ENCODE measurements around the gene TUBB4B. TPM values are rescaled to one million over a fixed set of nuclear protein-coding genes. Genes with fewer than 3 reads are reported as not detected.

TUBB4B gene
- polyA plus RNA-seq, 2 donors, result 415 to 578 TPM

DNA sequence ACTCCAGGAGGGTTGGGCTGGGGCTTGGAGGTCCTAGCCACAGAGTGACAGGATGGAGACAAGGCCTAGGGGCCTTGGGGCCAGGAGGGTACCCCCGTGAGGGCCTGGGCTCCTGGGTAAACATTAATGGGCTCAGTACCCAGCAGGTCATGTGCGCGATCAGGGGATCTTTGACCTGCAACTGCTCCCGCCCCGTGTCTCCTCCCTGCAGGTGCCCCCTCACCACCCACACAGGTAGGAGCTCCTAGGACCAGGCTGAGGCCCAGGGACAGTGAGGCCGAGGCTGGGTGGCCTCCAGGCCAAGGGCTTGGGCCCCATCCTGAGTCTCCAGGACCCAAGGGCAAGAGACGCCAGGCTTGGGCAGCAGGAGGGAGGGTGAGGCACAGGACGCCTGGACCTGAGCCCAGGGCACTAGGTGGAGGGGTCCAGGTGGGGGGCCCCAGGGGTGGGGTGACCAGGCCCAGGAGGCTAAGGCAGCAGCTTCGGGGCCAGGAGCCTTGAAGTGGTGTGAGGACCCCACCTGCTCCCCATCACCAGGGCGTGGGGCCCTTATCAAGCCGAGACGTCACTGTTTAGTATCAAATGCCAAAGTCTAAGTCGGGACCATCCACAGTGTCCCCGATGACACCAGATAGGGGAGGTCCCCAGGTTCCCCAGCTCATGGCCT is 10.2 kb upstream of the TUBB4B start, which contains the start of gene SLC34A3:
Gene SLC34A3 (plus strand): TSS at position 197 of the 667 bp plus-strand sequence. CDS start 802 bp downstream, outside the sequence.
- no peak within 1 kb of the TSS for H3K4me3 ChIP-seq (ENCODE audit: low read depth in 1 of 2, low read length in 2 of 2)
- peaks cover 0 to 5% of the 10 kb centered on the region in 2 donors for H3K36me3 ChIP-seq (ENCODE audit: control insufficient read depth in 2 of 2, insufficient read depth in 2 of 2, low read length in 1 of 2)
- WGBS, 2 donors, result 62 to 64% methylated on average over 14 of the region's 14 CpGs
- peaks cover 3 to 13% of the 10 kb centered on the region in 2 donors for H3K4me1 ChIP-seq (ENCODE audit: control insufficient read depth in 2 of 2, insufficient read depth in 2 of 2, low read length in 1 of 2)
- H3K9me3 ChIP-seq (ENCODE audit: control insufficient read depth in 2 of 2, insufficient read depth in 1 of 2, low read depth in 1 of 2, low read length in 1 of 2), result no peaks in the 10 kb centered on the region
- H3K27me3 ChIP-seq (ENCODE audit: control insufficient read depth in 1 of 2, insufficient read depth in 2 of 2, low read length in 2 of 2), result no peaks in the 10 kb centered on the region
- H3K27ac ChIP-seq (ENCODE audit: low read depth in 2 of 2, low read length in 1 of 2), result no peak within 1 kb of the TSS

DNA sequence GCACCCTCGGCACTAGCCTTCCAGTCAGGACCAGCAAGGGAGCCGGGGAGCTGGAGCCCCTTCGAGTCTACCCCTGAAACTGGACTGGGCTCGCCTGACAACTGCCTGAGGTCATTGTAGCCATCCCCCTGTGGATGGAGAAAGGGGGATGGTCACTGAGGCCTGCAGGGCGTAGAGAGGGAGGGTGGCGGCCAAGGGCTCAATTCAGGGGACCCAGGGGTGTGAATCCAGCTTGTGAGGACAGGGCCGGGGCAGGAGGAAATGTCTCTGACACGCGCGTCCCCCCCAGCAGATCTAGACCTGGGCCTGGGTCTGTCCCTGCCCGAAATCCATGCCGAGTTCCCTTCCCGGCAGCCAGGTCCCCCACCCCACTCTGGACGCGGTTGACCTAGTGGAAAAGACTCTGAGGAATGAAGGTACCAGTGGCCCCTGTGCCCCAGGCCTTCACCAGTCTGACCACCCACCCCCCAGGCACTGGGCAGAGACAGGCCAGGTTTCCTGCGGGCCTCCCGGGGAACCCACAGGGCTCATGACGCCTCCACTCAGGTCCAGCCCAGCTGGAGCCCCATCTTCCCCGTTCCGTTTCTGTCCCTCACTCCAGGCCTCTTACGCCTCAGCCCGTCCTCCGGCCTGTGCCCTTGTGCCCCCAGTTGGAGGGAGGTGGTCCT is 9.6 kb upstream of the TUBB4B start:
- peaks cover 6 to 12% of the 10 kb centered on the region in 2 donors for H3K4me1 ChIP-seq (ENCODE audit: control insufficient read depth in 2 of 2, insufficient read depth in 2 of 2, low read length in 1 of 2)
- 78 to 81% methylated on average over 23 of the region's 23 CpGs for WGBS, 2 donors
- H3K9me3 ChIP-seq (ENCODE audit: control insufficient read depth in 2 of 2, insufficient read depth in 1 of 2, low read depth in 1 of 2, low read length in 1 of 2), result no peaks in the 10 kb centered on the region
- H3K36me3 ChIP-seq (ENCODE audit: control insufficient read depth in 2 of 2, insufficient read depth in 2 of 2, low read length in 1 of 2), result no peaks in the 10 kb centered on the region
- H3K4me3 ChIP-seq (ENCODE audit: low read depth in 1 of 2, low read length in 2 of 2), result no peak overlapping the region
- no peak overlapping the region for H3K27ac ChIP-seq (ENCODE audit: low read depth in 2 of 2, low read length in 1 of 2)
- no peaks in the 10 kb centered on the region for H3K27me3 ChIP-seq (ENCODE audit: control insufficient read depth in 1 of 2, insufficient read depth in 2 of 2, low read length in 2 of 2)

GRCh38 chr9:137232101-137232500 is 9.0 kb upstream of the TUBB4B start:
- no peaks in the 10 kb centered on the region for H3K9me3 ChIP-seq (ENCODE audit: control insufficient read depth in 2 of 2, insufficient read depth in 1 of 2, low read depth in 1 of 2, low read length in 1 of 2)
- no peak overlapping the region for H3K27ac ChIP-seq (ENCODE audit: low read depth in 2 of 2, low read length in 1 of 2)
- H3K4me1 ChIP-seq (ENCODE audit: control insufficient read depth in 2 of 2, insufficient read depth in 2 of 2, low read length in 1 of 2), result peaks cover 6 to 13% of the 10 kb centered on the region in 2 donors
- no peaks in the 10 kb centered on the region for H3K27me3 ChIP-seq (ENCODE audit: control insufficient read depth in 1 of 2, insufficient read depth in 2 of 2, low read length in 2 of 2)
- WGBS, 2 donors, result 53 to 58% methylated on average over 10 of the region's 10 CpGs
- no peaks in the 10 kb centered on the region for H3K36me3 ChIP-seq (ENCODE audit: control insufficient read depth in 2 of 2, insufficient read depth in 2 of 2, low read length in 1 of 2)
- no peak overlapping the region for H3K4me3 ChIP-seq (ENCODE audit: low read depth in 1 of 2, low read length in 2 of 2)

DNA sequence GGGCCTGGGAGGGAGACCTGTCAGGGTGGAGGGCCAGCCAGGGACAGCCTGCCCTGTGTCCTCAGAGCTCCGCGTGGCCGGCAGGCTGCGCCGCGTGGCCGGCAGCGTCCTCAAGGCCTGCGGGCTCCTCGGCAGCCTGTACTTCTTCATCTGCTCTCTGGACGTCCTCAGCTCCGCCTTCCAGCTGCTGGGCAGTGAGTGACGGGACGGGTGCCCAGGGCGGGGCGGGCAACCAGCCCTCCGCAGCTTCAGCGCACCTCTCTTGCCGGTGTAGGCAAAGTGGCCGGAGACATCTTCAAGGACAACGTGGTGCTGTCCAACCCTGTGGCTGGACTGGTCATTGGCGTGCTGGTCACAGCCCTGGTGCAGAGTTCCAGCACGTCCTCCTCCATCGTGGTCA is 8.6 kb upstream of the TUBB4B start:
- H3K4me1 ChIP-seq (ENCODE audit: control insufficient read depth in 2 of 2, insufficient read depth in 2 of 2, low read length in 1 of 2), result peaks cover 6 to 9% of the 10 kb centered on the region in 2 donors

DNA sequence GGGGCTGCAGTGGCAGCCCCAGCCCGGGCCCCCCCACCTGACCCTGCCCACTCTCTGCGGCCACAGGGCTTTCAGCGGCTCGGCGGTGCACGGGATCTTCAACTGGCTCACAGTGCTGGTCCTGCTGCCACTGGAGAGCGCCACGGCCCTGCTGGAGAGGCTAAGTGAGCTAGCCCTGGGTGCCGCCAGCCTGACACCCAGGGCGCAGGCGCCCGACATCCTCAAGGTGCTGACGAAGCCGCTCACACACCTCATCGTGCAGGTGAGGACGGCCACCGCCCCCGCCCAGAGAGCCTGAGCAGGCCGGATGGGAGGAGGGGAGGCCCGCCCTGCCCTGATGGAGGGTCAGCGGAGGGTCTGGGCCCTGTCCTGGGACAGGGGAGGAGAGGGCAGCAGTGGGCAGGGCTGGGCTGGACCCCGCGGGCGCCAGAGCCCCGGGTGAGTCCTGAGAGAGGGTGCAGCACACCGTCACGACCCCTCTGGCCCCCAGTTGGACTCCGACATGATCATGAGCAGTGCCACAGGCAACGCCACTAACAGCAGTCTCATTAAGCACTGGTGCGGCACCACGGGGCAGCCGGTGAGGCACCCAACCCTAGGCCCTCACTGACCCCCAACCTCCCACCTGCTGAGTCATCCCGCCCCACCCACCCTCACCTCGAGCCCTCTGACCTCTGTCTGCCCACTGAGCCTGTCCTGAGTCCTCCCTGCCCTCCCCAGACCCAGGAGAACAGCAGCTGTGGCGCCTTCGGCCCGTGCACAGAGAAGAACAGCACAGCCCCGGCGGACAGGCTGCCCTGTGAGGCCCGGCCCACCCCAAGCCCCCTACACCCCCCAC is 7.7 kb upstream of the TUBB4B start:
- 60 to 67% methylated on average over 24 to 40 of the region's 40 CpGs for WGBS, 2 donors
- Histone ChIP-seq H3K4me1 (ENCODE audit: control insufficient read depth in 2 of 2, insufficient read depth in 2 of 2, low read length in 1 of 2) (peaks cover 6 to 14% of the 10 kb centered on the region in 2 donors), H3K27me3 (ENCODE audit: control insufficient read depth in 1 of 2, insufficient read depth in 2 of 2, low read length in 2 of 2) (no peaks in the 10 kb centered on the region)

More for the DNA sequence above, 8.6 kb upstream of the TUBB4B start:
- Histone ChIP-seq H3K27me3 (ENCODE audit: control insufficient read depth in 1 of 2, insufficient read depth in 2 of 2, low read length in 2 of 2) (no peaks in the 10 kb centered on the region), H3K4me3 (ENCODE audit: low read depth in 1 of 2, low read length in 2 of 2) (no peak overlapping the region), H3K36me3 (ENCODE audit: control insufficient read depth in 2 of 2, insufficient read depth in 2 of 2, low read length in 1 of 2) (no peaks in the 10 kb centered on the region), H3K9me3 (ENCODE audit: control insufficient read depth in 2 of 2, insufficient read depth in 1 of 2, low read depth in 1 of 2, low read length in 1 of 2) (no peaks in the 10 kb centered on the region), H3K27ac (ENCODE audit: low read depth in 2 of 2, low read length in 1 of 2) (no peak overlapping the region)
- 62 to 76% methylated on average over 24 of the region's 24 CpGs for WGBS, 2 donors

GRCh38 chr9:137234055-137234697 is 6.9 kb upstream of the TUBB4B start:
- Histone ChIP-seq H3K4me1 (ENCODE audit: control insufficient read depth in 2 of 2, insufficient read depth in 2 of 2, low read length in 1 of 2) (peaks cover 7 to 17% of the 10 kb centered on the region in 2 donors), H3K27ac (ENCODE audit: low read depth in 2 of 2, low read length in 1 of 2) (no peak overlapping the region), H3K36me3 (ENCODE audit: control insufficient read depth in 2 of 2, insufficient read depth in 2 of 2, low read length in 1 of 2) (no peaks in the 10 kb centered on the region), H3K4me3 (ENCODE audit: low read depth in 1 of 2, low read length in 2 of 2) (no peak overlapping the region), H3K9me3 (ENCODE audit: control insufficient read depth in 2 of 2, insufficient read depth in 1 of 2, low read depth in 1 of 2, low read length in 1 of 2) (no peaks in the 10 kb centered on the region), H3K27me3 (ENCODE audit: control insufficient read depth in 1 of 2, insufficient read depth in 2 of 2, low read length in 2 of 2) (no peaks in the 10 kb centered on the region)
- WGBS, 2 donors, result 37 to 60% methylated on average over 40 of the region's 40 CpGs

More for the DNA sequence above, 7.7 kb upstream of the TUBB4B start:
- no peaks in the 10 kb centered on the region for H3K9me3 ChIP-seq (ENCODE audit: control insufficient read depth in 2 of 2, insufficient read depth in 1 of 2, low read depth in 1 of 2, low read length in 1 of 2)
- no peak overlapping the region for H3K27ac ChIP-seq (ENCODE audit: low read depth in 2 of 2, low read length in 1 of 2)
- H3K36me3 ChIP-seq (ENCODE audit: control insufficient read depth in 2 of 2, insufficient read depth in 2 of 2, low read length in 1 of 2), result no peaks in the 10 kb centered on the region
- no peak overlapping the region for H3K4me3 ChIP-seq (ENCODE audit: low read depth in 1 of 2, low read length in 2 of 2)

DNA sequence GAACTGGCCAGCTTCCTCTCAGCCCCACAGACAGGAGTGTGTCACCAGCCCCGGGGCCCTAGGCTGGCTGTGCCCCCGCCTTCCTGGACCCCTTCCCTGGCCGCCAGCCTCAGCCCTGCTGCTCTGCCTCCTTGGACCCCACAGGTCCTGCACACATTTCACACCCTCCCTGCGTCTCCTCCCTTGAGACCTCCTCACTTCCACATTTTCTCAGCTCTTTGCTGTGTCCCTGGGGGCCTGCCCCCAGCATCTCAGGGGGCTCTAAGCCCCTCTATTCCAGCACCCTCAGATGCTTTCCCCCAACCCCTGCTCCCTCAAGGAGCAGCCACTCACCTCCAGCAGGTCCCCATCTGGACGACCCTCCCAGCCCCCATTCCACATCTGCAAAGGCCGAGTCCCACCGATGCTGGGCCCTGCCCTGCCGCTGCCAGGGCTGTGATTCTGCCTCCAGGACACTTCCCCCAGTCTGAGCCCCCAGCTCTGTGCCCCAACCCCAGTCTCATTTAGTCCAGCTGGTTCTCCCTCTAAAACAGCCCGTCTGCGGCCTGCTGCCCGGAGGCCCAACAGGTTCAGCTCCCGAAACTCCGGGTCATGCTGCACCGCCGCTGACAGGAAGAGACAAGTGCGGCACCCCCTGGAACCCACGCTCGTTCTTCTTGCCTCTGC is 6.2 kb upstream of the TUBB4B start:
- 60 to 71% methylated on average over 18 of the region's 18 CpGs for WGBS, 2 donors
- no peaks in the 10 kb centered on the region for H3K9me3 ChIP-seq (ENCODE audit: control insufficient read depth in 2 of 2, insufficient read depth in 1 of 2, low read depth in 1 of 2, low read length in 1 of 2)

DNA sequence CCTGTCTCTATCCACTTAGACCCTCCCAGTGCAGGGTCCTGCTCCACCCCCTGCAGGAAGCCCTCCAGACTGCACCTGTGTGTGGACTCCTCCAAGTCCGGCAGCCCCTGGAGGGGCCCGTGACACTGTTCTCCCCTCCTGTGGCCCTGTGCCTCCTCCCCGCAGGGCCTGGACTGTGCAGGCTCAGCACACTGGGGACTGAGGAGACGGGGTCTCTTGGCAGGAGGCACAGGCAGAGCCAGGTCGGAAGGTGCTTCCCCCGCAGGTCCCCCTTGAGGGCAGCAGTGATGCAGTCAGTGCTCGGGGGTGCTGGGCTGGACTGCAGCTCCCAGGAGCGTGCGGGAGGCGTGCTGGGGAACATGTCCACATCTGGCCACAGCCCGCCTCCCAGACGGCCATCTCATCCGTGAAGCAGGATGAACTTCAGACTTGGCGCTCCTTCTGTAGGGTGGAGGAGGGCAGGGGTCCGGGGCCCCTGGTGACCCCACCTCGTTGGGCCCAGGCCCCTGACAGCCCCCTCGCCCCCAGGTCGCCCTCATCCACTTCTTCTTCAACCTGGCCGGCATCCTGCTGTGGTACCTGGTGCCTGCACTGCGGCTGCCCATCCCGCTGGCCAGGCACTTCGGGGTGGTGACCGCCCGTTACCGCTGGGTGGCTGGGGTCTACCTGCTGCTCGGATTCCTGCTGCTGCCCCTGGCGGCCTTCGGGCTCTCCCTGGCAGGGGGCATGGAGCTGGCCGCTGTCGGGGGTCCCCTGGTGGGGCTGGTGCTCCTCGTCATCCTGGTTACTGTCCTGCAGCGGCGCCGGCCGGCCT is 5.5 kb upstream of the TUBB4B start:
- Histone ChIP-seq H3K27ac (ENCODE audit: low read depth in 2 of 2, low read length in 1 of 2) (no peak overlapping the region), H3K9me3 (ENCODE audit: control insufficient read depth in 2 of 2, insufficient read depth in 1 of 2, low read depth in 1 of 2, low read length in 1 of 2) (no peaks in the 10 kb centered on the region), H3K4me1 (ENCODE audit: control insufficient read depth in 2 of 2, insufficient read depth in 2 of 2, low read length in 1 of 2) (peaks cover 7 to 17% of the 10 kb centered on the region in 2 donors), H3K36me3 (ENCODE audit: control insufficient read depth in 2 of 2, insufficient read depth in 2 of 2, low read length in 1 of 2) (no peaks in the 10 kb centered on the region), H3K4me3 (ENCODE audit: low read depth in 1 of 2, low read length in 2 of 2) (no peak overlapping the region), H3K27me3 (ENCODE audit: control insufficient read depth in 1 of 2, insufficient read depth in 2 of 2, low read length in 2 of 2) (no peaks in the 10 kb centered on the region)
- WGBS, 2 donors, result 58 to 63% methylated on average over 32 to 35 of the region's 35 CpGs

More for the DNA sequence above, 6.2 kb upstream of the TUBB4B start:
- Histone ChIP-seq H3K27me3 (ENCODE audit: control insufficient read depth in 1 of 2, insufficient read depth in 2 of 2, low read length in 2 of 2) (no peaks in the 10 kb centered on the region), H3K36me3 (ENCODE audit: control insufficient read depth in 2 of 2, insufficient read depth in 2 of 2, low read length in 1 of 2) (no peaks in the 10 kb centered on the region), H3K4me3 (ENCODE audit: low read depth in 1 of 2, low read length in 2 of 2) (no peak overlapping the region), H3K4me1 (ENCODE audit: control insufficient read depth in 2 of 2, insufficient read depth in 2 of 2, low read length in 1 of 2) (peaks cover 7 to 17% of the 10 kb centered on the region in 2 donors), H3K27ac (ENCODE audit: low read depth in 2 of 2, low read length in 1 of 2) (no peak overlapping the region)
